Effector memory CD8-positive, alpha-beta T cell (primary cell): Measurements from ENCODE around the gene LAPTM5.

Experiments
- ATAC-seq: fragments of 150-1000 bp; cut with Tn5 transposase; replicated peaks from 2 replicates; pipeline ENCODE4 v1.10.0; 2021; ENCODE audit warnings: mild to moderate bottlenecking, moderate library complexity
- DNase-seq, 3 experiments: peaks; one replicate each; pipeline ENCODE4 v3.0.0; 2021
- H3K27ac Mint-ChIP-seq, 2 donors: one replicate each; pipeline ENCODE4 v1.8.0; 2022; ENCODE audit warnings: mild to moderate bottlenecking in 2 of 2, mixed read lengths in 2 of 2, moderate library complexity in 2 of 2
- H3K27me3 Mint-ChIP-seq, 2 donors: one replicate each; pipeline ENCODE4 v1.8.0; 2022; ENCODE audit warnings: mixed read lengths in 2 of 2
- H3K36me3 Mint-ChIP-seq: one replicate; pipeline ENCODE4 v1.8.0; 2022; ENCODE audit warnings: mild to moderate bottlenecking, moderate library complexity, mixed read lengths; ENCODE audit not compliant: insufficient read depth
- H3K4me1 Mint-ChIP-seq, 2 donors: one replicate each; pipeline ENCODE4 v1.8.0; 2022; ENCODE audit warnings: low read depth in 2 of 2, mixed read lengths in 2 of 2
- H3K4me3 Mint-ChIP-seq, 2 donors: one replicate each; pipeline ENCODE4 v1.8.0; 2022; ENCODE audit warnings: mild to moderate bottlenecking in 2 of 2, mixed read lengths in 2 of 2, moderate library complexity in 2 of 2
- H3K9me3 Mint-ChIP-seq, 2 donors: one replicate each; pipeline ENCODE4 v1.8.0; 2022; ENCODE audit warnings: mixed read lengths in 2 of 2

The LAPTM5 gene

DNA sequence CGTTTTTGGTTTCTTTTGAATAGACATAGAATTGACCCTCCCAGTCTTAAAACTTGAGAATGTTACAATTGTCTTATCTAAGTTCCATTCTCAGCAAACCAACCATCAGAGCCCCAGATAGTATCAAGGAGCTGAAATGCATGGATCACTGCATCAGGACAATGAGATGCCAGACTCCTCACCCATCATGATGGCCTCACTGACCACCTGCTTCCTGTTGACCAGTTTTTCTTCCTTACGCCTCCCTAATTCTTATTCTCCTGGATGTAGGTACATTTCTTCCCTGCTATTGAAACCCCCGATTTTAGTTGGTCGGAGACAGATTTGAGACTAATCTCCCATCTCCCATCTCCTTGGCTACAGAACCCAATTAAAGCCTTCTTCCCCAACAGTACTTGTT is 51.9 kb downstream of the LAPTM5 start:
- no peak overlapping the region for H3K4me3 Mint-ChIP-seq
- no peaks in the 10 kb centered on the region for H3K9me3 Mint-ChIP-seq
- DNase-seq (no peak), ATAC-seq (no peak)
- no peaks in the 10 kb centered on the region for H3K4me1 Mint-ChIP-seq
- H3K27ac Mint-ChIP-seq = no peak overlapping the region
- H3K36me3 Mint-ChIP-seq = no peaks in the 10 kb centered on the region
- H3K27me3 Mint-ChIP-seq = peaks cover 25 to 39% of the 10 kb centered on the region in 2 donors

- H3K27ac Mint-ChIP-seq = no peak overlapping the region
- H3K4me1 Mint-ChIP-seq = no peaks in the 10 kb centered on the region
- H3K9me3 Mint-ChIP-seq = no peaks in the 10 kb centered on the region
- no peaks in the 10 kb centered on the region for H3K36me3 Mint-ChIP-seq
- DNase-seq = no peak
- H3K27me3 Mint-ChIP-seq = peaks cover 21 to 32% of the 10 kb centered on the region in 2 donors
- ATAC-seq = no peak
- H3K4me3 Mint-ChIP-seq = no peak overlapping the region
Measured at GRCh38 chr1:30704765-30705509, 52.6 kb downstream of the LAPTM5 start.

DNA sequence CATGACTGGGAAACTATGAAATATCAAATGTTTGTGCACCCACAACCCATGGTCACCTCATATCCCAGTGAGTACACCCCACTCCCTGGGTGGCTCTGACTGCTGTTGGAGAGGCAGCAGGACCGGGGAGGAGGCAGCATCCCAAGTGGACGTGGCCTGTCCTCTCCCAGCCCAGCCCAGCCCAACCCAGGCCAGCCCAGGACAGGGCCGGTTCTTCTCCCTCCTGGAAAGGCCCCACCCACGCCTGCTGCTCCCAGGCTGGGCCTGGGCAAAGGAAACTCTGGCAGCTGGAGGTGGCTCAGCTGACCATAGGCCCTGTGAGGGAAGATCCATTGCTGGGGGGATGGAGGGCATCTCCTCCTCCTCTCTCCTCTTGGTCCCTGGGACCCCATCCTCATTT is 53.3 kb downstream of the LAPTM5 start:
- no peaks in the 10 kb centered on the region for H3K36me3 Mint-ChIP-seq
- H3K9me3 Mint-ChIP-seq = no peaks in the 10 kb centered on the region
- H3K27ac Mint-ChIP-seq = no peak overlapping the region
- no peak overlapping the region for H3K4me3 Mint-ChIP-seq
- peaks cover 14 to 25% of the 10 kb centered on the region in 2 donors for H3K27me3 Mint-ChIP-seq
- ATAC-seq (no peak), DNase-seq (no peak)
- no peaks in the 10 kb centered on the region for H3K4me1 Mint-ChIP-seq

GRCh38 chr1:30702823-30703222 is 54.8 kb downstream of the LAPTM5 start:
- H3K36me3 Mint-ChIP-seq = no peaks in the 10 kb centered on the region
- DNase-seq = no peak
- H3K27me3 Mint-ChIP-seq = peaks cover 0 to 11% of the 10 kb centered on the region in 2 donors
- no peaks in the 10 kb centered on the region for H3K4me1 Mint-ChIP-seq
- no peak overlapping the region for H3K4me3 Mint-ChIP-seq
- H3K9me3 Mint-ChIP-seq = no peaks in the 10 kb centered on the region
- no peak for ATAC-seq
- no peak overlapping the region for H3K27ac Mint-ChIP-seq

- no peak for DNase-seq
- H3K36me3 Mint-ChIP-seq = no peaks in the 10 kb centered on the region
- H3K27ac Mint-ChIP-seq = no peak overlapping the region
- ATAC-seq = no peak
- no peaks in the 10 kb centered on the region for H3K4me1 Mint-ChIP-seq
- H3K4me3 Mint-ChIP-seq = no peak overlapping the region
- H3K9me3 Mint-ChIP-seq = no peaks in the 10 kb centered on the region
- peaks cover 0 to 6% of the 10 kb centered on the region in 2 donors for H3K27me3 Mint-ChIP-seq
Measured at GRCh38 chr1:30701258-30701633, 56.3 kb downstream of the LAPTM5 start.

DNA sequence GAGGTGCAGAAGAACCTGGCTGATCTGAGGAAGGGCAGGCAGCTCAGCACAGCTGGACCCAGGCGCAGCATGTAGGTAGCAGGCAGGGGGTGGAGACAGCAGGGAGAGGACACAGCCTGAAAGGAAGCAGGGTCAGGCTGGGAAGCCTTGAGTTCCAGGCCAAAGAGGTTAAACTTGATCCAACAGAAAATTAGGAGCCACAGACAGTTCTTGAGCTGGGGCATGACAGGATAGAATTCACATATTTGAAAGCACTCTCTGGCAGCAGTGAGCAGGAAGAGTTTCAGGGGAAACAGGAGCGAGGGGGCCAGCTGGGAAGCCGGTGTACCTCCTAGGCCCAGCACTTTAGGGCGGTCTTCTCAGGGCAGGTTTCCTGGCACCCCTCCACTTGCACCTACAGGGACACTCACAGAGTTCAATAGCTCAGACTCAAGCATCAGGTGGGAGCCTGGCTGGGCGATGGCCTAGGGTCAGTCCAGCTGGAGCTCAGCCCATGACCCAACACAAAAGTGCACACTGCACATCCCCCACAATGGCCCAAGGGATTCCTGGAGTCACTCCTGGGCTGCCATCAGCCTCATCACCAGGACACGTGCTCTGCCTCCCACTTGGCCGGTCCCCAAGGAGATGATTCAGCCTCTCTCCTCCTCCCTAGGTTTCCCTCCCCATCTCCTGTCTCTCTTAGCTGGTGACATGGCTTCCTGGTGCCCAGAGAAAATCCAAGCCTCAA is 56.9 kb downstream of the LAPTM5 start:
- DNase-seq = no peak
- Mint-ChIP-seq H3K9me3 (no peaks in the 10 kb centered on the region), H3K36me3 (no peaks in the 10 kb centered on the region), H3K27me3 (peaks cover 0 to 12% of the 10 kb centered on the region in 2 donors), H3K27ac (no peak overlapping the region), H3K4me3 (no peak overlapping the region), H3K4me1 (no peaks in the 10 kb centered on the region)
- ATAC-seq = no peak

- Mint-ChIP-seq H3K36me3 (no peaks in the 10 kb centered on the region), H3K27me3 (peaks cover 5 to 21% of the 10 kb centered on the region in 2 donors), H3K4me3 (no peak overlapping the region), H3K4me1 (no peaks in the 10 kb centered on the region), H3K9me3 (no peaks in the 10 kb centered on the region), H3K27ac (no peak overlapping the region)
- ATAC-seq (no peak), DNase-seq (no peak)
Measured at GRCh38 chr1:30699762-30700161, 57.8 kb downstream of the LAPTM5 start.

DNA sequence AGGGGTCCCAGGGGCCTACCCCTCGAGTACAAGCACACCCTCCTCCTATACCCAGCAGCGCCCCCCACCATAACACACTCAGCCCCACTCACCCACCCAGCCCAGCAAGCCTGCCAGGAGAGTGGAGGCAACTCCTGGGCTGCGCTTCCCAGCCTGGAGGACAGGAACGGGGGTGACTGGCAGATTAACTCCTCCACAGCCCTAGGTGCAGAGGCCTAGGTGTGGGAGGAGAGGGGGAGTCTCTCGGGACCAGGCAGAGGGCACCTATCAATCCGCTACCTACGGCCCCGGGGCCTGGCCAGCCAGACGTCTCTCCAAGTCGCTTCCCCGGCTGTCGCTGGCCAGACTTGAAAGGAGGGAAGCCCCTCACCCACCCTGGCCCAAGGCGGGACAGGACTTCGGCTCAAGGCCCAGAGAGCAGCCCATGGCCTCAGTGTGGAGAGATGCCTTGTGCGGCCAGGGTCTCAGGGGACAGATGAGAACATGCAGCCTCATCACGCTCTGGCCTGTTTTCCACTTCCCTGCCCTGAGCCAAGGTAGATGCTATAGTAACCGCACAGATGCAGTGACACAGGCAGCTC is 59.1 kb downstream of the LAPTM5 start:
- Mint-ChIP-seq H3K9me3 (no peaks in the 10 kb centered on the region), H3K36me3 (no peaks in the 10 kb centered on the region), H3K4me1 (no peaks in the 10 kb centered on the region), H3K4me3 (no peak overlapping the region), H3K27me3 (peaks cover 5 to 29% of the 10 kb centered on the region in 2 donors), H3K27ac (no peak overlapping the region)
- DNase-seq (no peak), ATAC-seq (no peak)

GRCh38 chr1:30697571-30698376 is 59.8 kb downstream of the LAPTM5 start:
- no peak for DNase-seq
- no peaks in the 10 kb centered on the region for H3K36me3 Mint-ChIP-seq
- H3K27me3 Mint-ChIP-seq = peaks cover 7 to 35% of the 10 kb centered on the region in 2 donors
- H3K4me3 Mint-ChIP-seq = no peak overlapping the region
- no peak for ATAC-seq
- no peaks in the 10 kb centered on the region for H3K9me3 Mint-ChIP-seq
- peaks cover 2 to 4% of the 10 kb centered on the region in 2 donors for H3K4me1 Mint-ChIP-seq
- H3K27ac Mint-ChIP-seq = no peak overlapping the region

DNA sequence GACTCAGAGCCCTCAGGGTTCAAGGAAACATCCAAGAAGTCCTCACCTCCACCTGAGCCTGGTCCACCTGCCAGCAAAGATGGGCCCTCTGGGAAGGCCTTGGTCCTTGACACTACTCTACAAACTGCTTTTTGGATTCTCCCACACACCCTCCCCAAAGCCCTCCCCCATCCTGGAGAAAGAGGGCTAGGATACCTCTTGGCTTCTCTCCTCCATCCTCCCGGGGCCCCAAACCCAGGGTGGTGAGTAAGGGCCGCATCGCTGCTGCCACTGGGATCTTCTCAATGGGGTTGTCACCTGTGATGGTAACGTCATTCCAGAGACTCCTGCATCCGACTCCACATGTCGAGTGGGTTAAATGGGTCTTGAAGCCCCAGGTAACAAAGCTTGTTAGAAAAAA is 60.7 kb downstream of the LAPTM5 start:
- Mint-ChIP-seq H3K36me3 (no peaks in the 10 kb centered on the region), H3K4me3 (no peak overlapping the region), H3K9me3 (no peaks in the 10 kb centered on the region), H3K27ac (no peak overlapping the region), H3K27me3 (peaks cover 16 to 45% of the 10 kb centered on the region in 2 donors), H3K4me1 (peaks cover 9 to 13% of the 10 kb centered on the region in 2 donors)
- no peak for ATAC-seq
- DNase-seq = no peak

- DNase-seq (no peak), ATAC-seq (no peak)
- H3K27ac Mint-ChIP-seq = peak overlapping the region in 1 of 2 donors; percentile 18
- peaks cover 10 to 13% of the 10 kb centered on the region in 2 donors for H3K4me1 Mint-ChIP-seq
- no peaks in the 10 kb centered on the region for H3K36me3 Mint-ChIP-seq
- no peak overlapping the region for H3K4me3 Mint-ChIP-seq
- H3K9me3 Mint-ChIP-seq = no peaks in the 10 kb centered on the region
- peaks cover 18 to 59% of the 10 kb centered on the region in 2 donors for H3K27me3 Mint-ChIP-seq
Measured at GRCh38 chr1:30695439-30695841, 62.1 kb downstream of the LAPTM5 start.

GRCh38 chr1:30694280-30695175 is 63.0 kb downstream of the LAPTM5 start:
- Mint-ChIP-seq H3K36me3 (no peaks in the 10 kb centered on the region), H3K4me3 (no peak overlapping the region), H3K27ac (peak overlapping the region in 1 of 2 donors; percentile 18), H3K27me3 (peaks cover 18 to 67% of the 10 kb centered on the region in 2 donors), H3K9me3 (no peaks in the 10 kb centered on the region), H3K4me1 (peaks cover 10 to 13% of the 10 kb centered on the region in 2 donors)
- no peak for DNase-seq
- ATAC-seq = no peak
